ENCODE measurements around the gene APOF. TPM values are rescaled to one million over a fixed set of nuclear protein-coding genes. Genes with fewer than 3 reads are reported as not detected.

Gene APOF
- total and polyA plus RNA-seq, 9 of the 15 experiments (the other 6 are each of a cell fraction or from before 2014, with no cell fraction given), result 0.09 to 0.15 (median 0.12) TPM; not detected in 5

- TF ChIP-seq RCOR1 (IDR thresholded peaks at IDR 0.05; ENCODE audit: borderline replicate concordance in 1 of 2, low read depth in 2 of 2, low read length in 2 of 2) (0 out of 4 replicates have a peak, but pooled peaks of 1 of the 2 experiments have one; percentile 13), NFIC (IDR thresholded peaks at IDR 0.05) (0 out of 2 replicates have a peak, but pooled peaks have one; percentile 19), ZFX (CRISPR knock-in tag; IDR thresholded peaks at IDR 0.05) (peak; percentile 70), FOXP4 (CRISPR knock-in tag; IDR thresholded peaks at IDR 0.05; ENCODE audit: borderline replicate concordance) (no peak), POLR2B (IDR thresholded peaks at IDR 0.05; ENCODE audit: low read depth, partially characterized antibody) (peak; percentile 75), MCM5 (IDR thresholded peaks at IDR 0.05; ENCODE audit: low read depth) (no peak), CHD1 (IDR thresholded peaks at IDR 0.05; ENCODE audit: low read length) (peak; percentile 82), NKRF (IDR thresholded peaks at IDR 0.05; ENCODE audit: borderline replicate concordance) (0 out of 2 replicates have a peak, but pooled peaks have one; percentile 29)
These were observed 29.4 kb downstream of the APOF start (continued) for GRCh38 chr12:56333197-56333678.

All from K562 (cell line).